SIG-M5 (cell line): ENCODE measurements around the gene EPYC.
"Not testable (repeated sequence)": the region's sequence is repeated elsewhere in the genome, so short reads cannot be mapped to it uniquely, and the experiment has no call there.

Experiments used
- DNase-seq: peaks from one replicate; lab custom pipeline; 2025; lab: John Stamatoyannopoulos, UW

Gene EPYC

GRCh38 chr12:90990611-90991010 is 14.2 kb downstream of the EPYC start:
- no peak for DNase-seq

DNA sequence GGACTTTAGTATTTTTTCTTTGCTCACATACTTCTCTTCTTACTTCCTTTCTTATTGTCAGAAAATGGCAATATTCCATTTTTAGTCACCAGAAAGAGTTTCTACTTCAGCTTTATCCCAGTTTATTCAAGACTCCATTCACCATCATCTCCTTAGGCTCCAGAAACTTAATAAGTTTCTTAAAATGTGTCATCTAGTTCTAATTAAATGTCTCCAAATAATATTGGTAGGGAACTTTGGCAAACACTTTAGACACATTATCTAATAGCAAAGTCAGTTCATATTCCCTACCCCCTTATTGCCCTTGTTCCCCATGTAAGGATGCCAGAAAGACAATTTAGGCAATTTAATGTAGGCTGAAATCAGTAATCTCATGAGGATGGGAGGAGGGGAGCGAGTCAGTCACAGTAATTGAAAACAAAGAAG is 15.1 kb downstream of the EPYC start:
- DNase-seq, result no peak

DNA sequence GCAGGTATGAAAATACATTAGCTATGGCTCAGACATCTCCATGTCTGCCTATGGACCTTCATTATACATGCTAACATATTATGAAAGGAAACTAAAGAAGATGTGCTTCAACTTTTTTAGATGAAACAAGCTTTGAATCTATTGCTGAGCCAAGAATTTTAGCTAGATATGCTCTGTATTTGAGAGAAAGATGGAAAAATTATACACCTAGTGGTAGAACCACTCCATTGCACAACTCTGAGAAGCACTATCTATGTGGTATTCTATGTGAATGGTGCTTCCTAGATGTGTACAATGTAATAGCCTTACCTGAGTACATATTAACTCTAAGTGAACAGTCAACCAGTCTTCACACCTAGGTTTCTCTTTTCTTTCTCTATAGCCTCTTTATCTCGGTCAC is 17.3 kb downstream of the EPYC start:
- no peak for DNase-seq

- no peak for DNase-seq
Measured at GRCh38 chr12:90987101-90987500, 17.7 kb downstream of the EPYC start.

DNA sequence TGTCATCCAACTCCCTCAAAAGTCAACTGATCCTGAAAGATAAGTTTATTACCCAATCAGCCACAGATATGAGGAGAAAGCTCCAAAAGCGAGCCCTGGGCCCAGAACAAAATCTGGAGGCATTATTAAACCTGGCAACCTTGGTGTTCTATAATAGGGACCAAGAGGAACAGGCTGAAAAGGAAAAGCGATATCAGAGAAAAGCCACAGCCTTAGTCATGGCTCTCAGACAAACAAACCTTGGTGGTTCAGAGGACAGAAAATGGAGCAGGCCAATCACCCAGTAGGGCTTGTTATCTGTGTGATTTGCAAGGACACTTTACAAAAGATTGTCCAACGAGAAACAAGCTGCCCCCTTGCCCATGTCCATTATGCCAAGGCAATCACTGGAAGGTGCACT is 19.4 kb downstream of the EPYC start:
- not testable (repeated sequence) for DNase-seq

DNA sequence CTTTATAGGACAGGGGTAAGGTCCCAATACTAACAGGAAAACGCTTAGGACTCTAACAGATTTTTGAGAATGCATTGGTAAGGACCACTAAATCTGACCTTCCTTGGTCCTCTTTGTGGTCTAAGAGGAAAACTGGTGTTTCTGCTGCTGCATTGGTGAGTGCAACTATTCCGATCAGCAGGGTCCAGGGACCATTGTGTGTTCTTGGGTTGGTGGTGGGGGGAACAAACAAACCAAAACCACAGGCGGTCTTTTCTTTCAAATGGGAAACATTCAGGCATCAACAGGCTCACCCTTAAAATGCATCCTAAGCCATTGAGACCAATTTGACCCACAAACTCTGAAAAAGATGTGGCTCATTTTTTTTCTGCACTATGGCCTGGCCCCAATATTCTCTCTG is 20.7 kb downstream of the EPYC start:
- no peak for DNase-seq

GRCh38 chr12:90982170-90982569 is 22.6 kb downstream of the EPYC start:
- DNase-seq, result no peak

DNA sequence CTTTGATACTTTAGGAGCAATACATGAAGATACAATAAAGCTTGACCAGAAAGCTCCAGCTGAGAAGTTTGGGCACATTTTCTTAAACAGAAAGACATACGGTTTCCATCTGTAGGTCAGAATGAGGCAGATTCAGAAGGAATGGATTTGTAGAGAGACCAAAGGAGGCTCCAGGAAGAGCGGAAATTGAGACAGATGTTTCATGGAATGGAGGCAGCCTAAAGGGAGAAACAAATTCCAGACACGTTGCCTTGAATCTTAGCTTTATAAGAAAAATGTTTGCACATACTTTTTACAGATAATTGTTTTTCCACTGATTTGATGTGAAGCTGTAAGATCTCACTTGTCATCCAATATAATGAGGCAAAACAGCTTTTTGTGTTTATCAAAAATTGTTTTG is 24.8 kb downstream of the EPYC start:
- no peak for DNase-seq

DNA sequence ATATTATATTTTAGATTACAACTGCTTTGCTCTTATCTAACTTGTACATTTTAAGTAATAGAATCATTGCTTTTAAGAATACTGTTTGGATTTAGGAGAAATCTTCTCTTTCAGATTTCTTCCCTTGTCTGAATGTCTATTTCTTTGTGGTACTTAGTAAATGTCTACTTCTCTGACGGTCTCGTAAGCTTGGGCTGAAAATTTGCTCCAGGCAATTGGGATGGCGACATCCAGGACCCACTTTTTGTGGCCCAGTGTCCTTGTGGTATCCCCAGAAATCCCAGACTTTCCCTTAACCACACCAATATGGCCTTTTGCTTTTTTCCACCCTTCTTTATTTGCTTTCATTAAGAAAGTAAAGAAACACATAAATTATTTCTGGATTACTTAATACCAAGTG is 25.8 kb downstream of the EPYC start:
- DNase-seq, result no peak

DNA sequence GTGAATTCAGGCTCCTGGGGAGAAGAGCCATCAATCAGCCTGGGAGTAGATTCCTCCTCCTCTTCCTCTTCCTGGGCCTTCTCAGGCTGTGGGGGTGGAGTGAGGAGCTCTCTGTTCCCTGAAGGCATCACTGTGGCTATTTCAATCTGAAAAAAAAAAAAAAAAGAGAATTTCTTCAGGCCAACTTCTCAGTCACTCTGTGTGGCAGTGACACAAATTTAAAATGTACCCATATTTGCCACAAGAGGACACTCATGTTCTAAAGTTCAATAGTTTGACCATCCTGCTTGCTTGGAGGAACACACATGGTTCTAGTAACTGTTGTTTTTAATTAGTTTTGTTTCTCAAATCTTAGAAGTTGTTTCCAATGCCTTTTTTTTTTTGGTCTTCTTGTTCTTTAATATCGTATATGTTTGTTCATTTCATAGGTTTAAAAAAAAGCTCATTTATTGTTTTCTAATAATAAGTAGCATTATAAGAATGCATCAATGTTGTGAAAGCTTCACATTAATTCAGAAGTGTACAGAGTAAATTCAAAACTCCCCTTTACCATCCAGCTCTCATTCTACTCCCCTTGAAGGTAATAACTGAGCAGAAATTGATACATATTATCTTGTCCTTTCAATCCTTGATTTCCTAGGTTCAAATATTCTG is 26.5 kb downstream of the EPYC start:
- DNase-seq, result no peak

DNA sequence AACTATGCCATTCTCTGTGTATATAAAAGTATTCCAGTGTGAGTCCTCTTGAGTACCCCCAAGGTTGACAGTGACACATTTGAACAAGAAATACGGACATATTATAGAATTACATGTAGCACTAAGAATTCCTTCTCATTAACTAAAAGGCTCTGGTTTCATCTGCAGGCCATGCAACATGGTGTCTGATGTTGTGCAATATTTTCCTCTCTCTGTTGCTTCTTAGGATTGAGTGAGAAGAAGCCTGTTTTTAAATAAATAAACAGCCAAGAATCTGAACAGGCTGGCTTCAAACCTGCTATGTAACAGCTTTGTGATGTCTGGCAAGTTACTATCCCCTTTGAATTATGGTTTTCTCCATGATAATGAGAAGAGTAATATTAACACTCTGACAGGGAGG is 27.5 kb downstream of the EPYC start:
- no peak for DNase-seq

DNA sequence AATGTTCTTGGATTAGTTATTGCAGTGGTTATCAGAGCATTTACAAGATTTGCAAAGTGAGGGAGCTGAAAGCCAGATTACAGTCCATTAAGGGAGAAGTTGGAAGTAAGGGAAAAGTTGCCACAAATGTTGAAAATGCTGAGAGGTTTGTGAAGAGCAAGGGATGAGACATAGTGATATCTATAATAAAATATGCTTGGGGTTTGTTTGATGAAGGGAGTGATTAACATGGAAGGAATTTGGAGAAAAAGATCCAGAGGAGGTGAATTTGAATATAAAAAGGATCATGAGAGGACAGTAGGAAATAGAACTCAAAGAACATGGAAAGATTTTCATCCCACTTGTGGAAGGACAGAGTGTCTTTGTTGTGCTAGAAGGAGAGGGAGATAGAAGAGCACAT is 30.5 kb downstream of the EPYC start:
- DNase-seq, result no peak

GRCh38 chr12:90972226-90972625 is 32.5 kb downstream of the EPYC start:
- DNase-seq, result no peak

- no peak for DNase-seq
Measured at GRCh38 chr12:90970911-90971310, 33.9 kb downstream of the EPYC start.

GRCh38 chr12:90970471-90970870 is 34.3 kb downstream of the EPYC start:
- DNase-seq, result no peak

GRCh38 chr12:90969851-90970250 is 34.9 kb downstream of the EPYC start:
- no peak for DNase-seq

DNA sequence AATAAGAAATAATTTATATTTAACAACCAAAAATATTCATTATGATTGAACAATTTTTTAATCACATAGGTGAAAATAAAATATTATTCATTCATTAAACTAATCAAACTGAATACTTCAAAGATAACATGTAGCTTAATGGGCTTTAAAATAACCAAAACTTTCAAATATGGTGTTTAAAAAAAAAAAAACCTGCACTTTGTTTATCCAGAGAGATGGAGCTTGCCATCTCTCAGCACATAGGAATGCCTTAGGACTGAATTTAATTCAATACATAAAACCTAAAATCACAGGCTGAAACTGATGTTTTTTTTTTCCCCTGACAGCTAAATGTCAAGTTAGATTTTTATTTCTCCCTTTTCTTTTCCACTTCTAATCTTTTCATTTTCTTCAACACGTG is 35.4 kb downstream of the EPYC start:
- no peak for DNase-seq

- DNase-seq, result no peak
Measured at GRCh38 chr12:90965204-90965603, 39.6 kb downstream of the EPYC start.

DNA sequence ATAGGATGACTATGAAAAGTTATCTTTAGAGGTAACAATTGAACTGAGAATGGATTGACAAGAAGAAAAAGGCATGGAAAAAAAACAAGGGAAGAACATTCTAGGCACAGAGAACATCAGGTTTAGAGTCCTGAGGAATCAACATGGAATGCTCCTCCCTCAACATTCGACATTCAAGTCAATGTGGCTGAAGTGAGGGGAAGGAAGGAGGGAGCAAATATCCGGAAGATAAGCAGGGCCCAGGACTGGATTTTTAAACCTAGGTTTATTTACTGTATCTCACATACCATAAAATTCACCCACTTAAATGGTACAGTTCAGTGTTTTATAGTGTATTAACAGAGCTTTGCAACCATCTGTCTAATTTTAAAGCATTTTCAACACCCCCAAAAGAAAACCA is 40.2 kb downstream of the EPYC start:
- DNase-seq, result no peak

DNA sequence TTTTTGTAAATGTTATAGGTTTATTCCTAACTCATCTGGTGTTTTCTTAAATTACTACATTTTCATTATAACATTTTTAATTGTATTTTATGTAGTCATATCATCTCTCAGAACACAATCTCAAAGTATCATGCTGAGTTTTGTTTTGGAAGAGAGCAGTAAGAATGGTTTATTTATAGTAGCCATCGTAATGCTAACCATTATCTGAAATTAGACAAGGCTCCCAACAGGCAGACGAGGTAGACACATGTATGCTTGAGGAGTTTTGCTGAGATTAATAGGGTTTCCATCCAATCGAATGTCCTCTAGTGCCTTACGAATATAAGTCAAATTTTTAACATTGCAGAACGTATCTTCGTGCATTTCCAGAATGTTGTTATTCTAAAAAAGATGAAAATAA is 40.8 kb downstream of the EPYC start:
- DNase-seq, result no peak

- DNase-seq, result no peak
Measured at GRCh38 chr12:90961154-90961553, 43.6 kb downstream of the EPYC start.

GRCh38 chr12:90959538-90960139 is 45.1 kb downstream of the EPYC start:
- no peak for DNase-seq

DNA sequence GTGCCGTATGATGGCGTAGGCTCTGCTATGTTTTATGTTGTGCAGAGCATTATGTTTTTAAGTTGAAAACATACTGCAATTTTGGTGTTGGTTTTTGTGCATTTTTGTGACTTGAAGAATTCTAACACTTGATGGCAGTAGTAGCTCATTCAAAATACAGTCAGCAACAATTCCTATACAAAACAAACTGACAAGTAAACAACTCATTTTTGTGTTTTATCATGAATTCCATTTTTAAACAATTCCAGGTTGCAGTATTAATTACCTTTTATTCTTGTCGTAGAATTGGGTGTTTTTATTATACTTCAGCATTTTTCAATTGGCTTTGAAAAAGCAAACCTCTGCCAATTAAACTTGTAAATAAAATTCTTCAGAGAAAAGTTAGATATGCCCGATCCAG is 45.7 kb downstream of the EPYC start:
- DNase-seq, result no peak

GRCh38 chr12:90958347-90958746 is 46.4 kb downstream of the EPYC start:
- DNase-seq, result no peak
